Panc1 (cell line): ENCODE measurements around the gene VDR. TPM values are rescaled to one million over a fixed set of nuclear protein-coding genes. Genes with fewer than 3 reads are reported as not detected.

ENCODE experiments used
- ATAC-seq: fragments of 200-7000 bp; cut with Tn5 transposase; 2 replicates; pipeline ENCODE4 v1.9.1; 2020; ENCODE audit warnings: mild to moderate bottlenecking, moderate library complexity
- BruUV-seq: library from RNA; stranded (reverse); fragments of 400-500 nt; replicated peaks from 2 replicates; lab custom pipeline; 2021; lab: Mats Ljungman, UMichigan
- CTCF ChIA-PET: fragments of 300-600 bp; sonication (Branson Sonifier 250); formaldehyde crosslinking; loops from one replicate; lab custom pipeline; 2022; ENCODE audit warnings: antibody characterized with exemption; lab: Charles Lee
- POLR2A ChIA-PET: fragments of 300-600 bp; sonication (Branson Sonifier 250); formaldehyde crosslinking; loops from one replicate; lab custom pipeline; 2022; ENCODE audit warnings: antibody characterized with exemption; lab: Charles Lee
- DNase-seq: peaks from one replicate; pipeline ENCODE4 v3.0.0-alpha.2; 2010; ENCODE audit warnings: low read depth, low spot score
- H3K27ac ChIP-seq: 2 replicates; pipeline ENCODE4 v1.5.1; 2011; ENCODE audit warnings: mild to moderate bottlenecking, low read length, inconsistent platforms
- H3K27me3 ChIP-seq: fragments of 200-500 bp; sonication (Bioruptor generic); 2 replicates; pipeline ENCODE4 v1.6.0; 2014; ENCODE audit warnings: low read length, inconsistent platforms; ENCODE audit not compliant: control insufficient read depth, insufficient read depth
- H3K36me3 ChIP-seq: fragments of 200-500 bp; sonication (Bioruptor generic); 2 replicates; pipeline ENCODE4 v1.5.1; 2014; ENCODE audit warnings: inconsistent platforms, mild to moderate bottlenecking, low read length, moderate library complexity; ENCODE audit not compliant: control insufficient read depth, insufficient read depth
- H3K4me1 ChIP-seq: 2 replicates; pipeline ENCODE4 v1.5.1; 2011; ENCODE audit warnings: inconsistent platforms, mild to moderate bottlenecking, low read length, moderate library complexity; ENCODE audit not compliant: control insufficient read depth, insufficient read depth
- H3K4me3 ChIP-seq, 2 experiments: 2 replicates each; pipeline ENCODE4 v1.5.1; 2011 to 2012; ENCODE audit warnings: low read depth in 2 of 2, low read length in 2 of 2, mild to moderate bottlenecking in 2 of 2, inconsistent platforms in 1 of 2, moderate library complexity in 1 of 2
- H3K9me3 ChIP-seq: fragments of 200-500 bp; sonication (Bioruptor generic); 2 replicates; pipeline ENCODE4 v1.5.1; 2014; ENCODE audit warnings: low read depth, mild to moderate bottlenecking, inconsistent platforms, low read length, moderate library complexity; ENCODE audit not compliant: control insufficient read depth, insufficient read depth
- POLR2AphosphoS5 ChIP-seq: IDR thresholded peaks from 2 replicates; pipeline ENCODE4 v1.6.1; 2012; ENCODE audit warnings: mild to moderate bottlenecking, low read depth, low read length, moderate library complexity
- REST ChIP-seq, 2 experiments: IDR thresholded peaks; 2 replicates each; pipeline ENCODE4 v1.6.1; 2011 to 2012; ENCODE audit warnings: low read depth in 2 of 2, control low read depth in 1 of 2, low read length in 1 of 2, mild to moderate bottlenecking in 1 of 2, moderate library complexity in 1 of 2; ENCODE audit not compliant: insufficient read depth in 1 of 2
- SIN3A ChIP-seq: IDR thresholded peaks from 2 replicates; pipeline ENCODE4 v1.6.1; 2012; ENCODE audit warnings: low read depth, mild to moderate bottlenecking, low read length, moderate library complexity, borderline replicate concordance; ENCODE audit not compliant: insufficient read depth
- TCF7L2 ChIP-seq: IDR thresholded peaks from 2 replicates; pipeline ENCODE4 v1.6.1; 2011; ENCODE audit warnings: mild to moderate bottlenecking, low read depth, low read length, inconsistent platforms
- in situ Hi-C: cut with HindIII; loops from 2 replicates; pipeline ENCODE4 v1.10.0; 2016; ENCODE audit warnings: low sequenced_read_pairs, low pct_unique_long_range_greater_than_20kb
- intact Hi-C: fragments of 100-400 bp; cut with micrococcal nuclease; formaldehyde crosslinking; loops from one replicate; pipeline ENCODE4 v1.10.0; 2022; ENCODE audit not compliant: unreplicated experiment
- total RNA-seq: library from RNA; stranded (reverse); gene quantifications from one replicate; pipeline ENCODE4 v1.2.1, GENCODE V29; 2021; ENCODE audit not compliant: unreplicated experiment
- TF ChIP-seq, protein P1 (sequence below): fragments of 450-650 bp; IDR thresholded peaks from 2 replicates; pipeline ENCODE4 v1.5.1; 2017; ENCODE audit warnings: mild to moderate bottlenecking

Gene VDR
- total RNA-seq, 1 experiment from 2014 or later, result 3.0 TPM

DNA sequence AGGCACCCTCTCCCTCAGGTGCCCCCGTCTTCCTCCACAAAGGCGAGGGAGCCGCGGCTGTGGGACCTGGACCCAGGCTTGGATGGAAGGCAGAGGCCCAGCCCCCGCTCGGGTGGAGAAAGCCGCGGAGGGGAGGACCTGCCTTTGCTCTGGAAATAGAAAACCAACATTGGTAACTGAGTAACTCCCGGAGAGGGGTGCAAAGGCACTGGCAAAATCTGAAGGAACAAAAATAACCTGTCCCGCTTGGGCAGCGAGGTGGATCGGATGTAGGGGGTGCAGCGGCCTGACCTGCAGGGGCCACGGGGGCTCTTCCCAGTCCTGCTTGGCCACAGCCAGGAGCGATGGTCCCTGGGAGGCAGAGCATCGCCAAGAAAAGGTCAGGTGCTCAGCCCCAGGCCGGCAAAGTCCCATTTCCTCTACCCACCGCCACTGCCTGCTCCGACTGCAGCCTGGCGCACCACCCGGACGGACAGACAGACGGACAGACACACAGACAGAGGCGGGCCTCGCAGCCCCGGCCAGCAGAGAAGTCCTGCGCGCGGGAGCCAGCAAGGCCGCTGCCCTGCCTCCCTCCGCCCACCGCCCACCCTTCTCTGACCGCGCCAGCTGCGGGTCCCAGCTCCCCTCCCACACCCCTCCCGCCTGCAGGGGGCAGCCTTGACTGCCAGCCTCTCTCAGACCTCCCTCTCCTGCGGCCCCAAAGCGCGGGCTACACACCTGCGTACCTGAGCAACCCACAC, 37.2 kb upstream of the VDR start:
- no peaks in the 10 kb centered on the region for H3K27me3 ChIP-seq
- no TSS peak for BruUV-seq
- H3K27ac ChIP-seq, result no peak overlapping the region
- no peaks in the 10 kb centered on the region for H3K36me3 ChIP-seq
- no peak for TF ChIP-seq REST (IDR thresholded peaks at IDR 0.05; ENCODE audit: insufficient read depth in 1 of 2, low read depth in 2 of 2, low read length in 1 of 2)
- TF ChIP-seq, protein P1, sequence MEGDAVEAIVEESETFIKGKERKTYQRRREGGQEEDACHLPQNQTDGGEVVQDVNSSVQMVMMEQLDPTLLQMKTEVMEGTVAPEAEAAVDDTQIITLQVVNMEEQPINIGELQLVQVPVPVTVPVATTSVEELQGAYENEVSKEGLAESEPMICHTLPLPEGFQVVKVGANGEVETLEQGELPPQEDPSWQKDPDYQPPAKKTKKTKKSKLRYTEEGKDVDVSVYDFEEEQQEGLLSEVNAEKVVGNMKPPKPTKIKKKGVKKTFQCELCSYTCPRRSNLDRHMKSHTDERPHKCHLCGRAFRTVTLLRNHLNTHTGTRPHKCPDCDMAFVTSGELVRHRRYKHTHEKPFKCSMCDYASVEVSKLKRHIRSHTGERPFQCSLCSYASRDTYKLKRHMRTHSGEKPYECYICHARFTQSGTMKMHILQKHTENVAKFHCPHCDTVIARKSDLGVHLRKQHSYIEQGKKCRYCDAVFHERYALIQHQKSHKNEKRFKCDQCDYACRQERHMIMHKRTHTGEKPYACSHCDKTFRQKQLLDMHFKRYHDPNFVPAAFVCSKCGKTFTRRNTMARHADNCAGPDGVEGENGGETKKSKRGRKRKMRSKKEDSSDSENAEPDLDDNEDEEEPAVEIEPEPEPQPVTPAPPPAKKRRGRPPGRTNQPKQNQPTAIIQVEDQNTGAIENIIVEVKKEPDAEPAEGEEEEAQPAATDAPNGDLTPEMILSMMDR, result no peak; the same call in 1 of the 2 replicates
- TF ChIP-seq TCF7L2, result no peak
- TF ChIP-seq POLR2AphosphoS5, result no peak
- TF ChIP-seq SIN3A, result no peak
- intact Hi-C loops, result no loop called here
- H3K4me1 ChIP-seq, result no peaks in the 10 kb centered on the region; the same call in 1 of the 2 replicates
- ChIA-PET POLR2A (no interaction called here), CTCF (no interaction called here)
- peak; percentile 44; the same call in 1 of the 2 replicates for ATAC-seq
- no peak overlapping the region for H3K4me3 ChIP-seq
- DNase-seq, result no peak
- no peaks in the 10 kb centered on the region for H3K9me3 ChIP-seq
- in situ Hi-C loops, result no loop called here

DNA sequence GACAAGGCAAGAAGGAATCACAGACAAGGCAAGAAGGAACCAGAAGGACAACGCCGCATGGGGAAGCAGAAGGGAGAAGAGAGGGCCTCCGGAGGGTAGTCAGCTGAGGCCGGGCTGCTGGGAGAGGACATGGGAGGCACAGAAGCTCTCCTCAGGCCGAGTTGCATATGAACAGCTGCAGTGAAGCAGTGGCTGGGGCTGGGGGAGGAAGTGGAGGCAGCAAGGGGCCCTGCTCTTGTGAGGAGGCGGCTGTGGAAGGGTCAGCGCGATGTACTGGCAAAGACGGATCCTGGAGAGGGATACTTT, 36.6 kb upstream of the VDR start:
- Histone ChIP-seq H3K4me3 (no peak overlapping the region), H3K36me3 (no peaks in the 10 kb centered on the region), H3K4me1 (no peaks in the 10 kb centered on the region; the same call in 1 of the 2 replicates), H3K27ac (no peak overlapping the region), H3K27me3 (peaks cover under 1% of the 10 kb centered on the region; the same call in 1 of the 2 replicates), H3K9me3 (no peaks in the 10 kb centered on the region)
- ATAC-seq (no peak), DNase-seq (no peak)
- BruUV-seq, result no TSS peak
- intact Hi-C loops (no loop called here), in situ Hi-C loops (no loop called here)
- no peak for TF ChIP-seq SIN3A
- no peak for TF ChIP-seq POLR2AphosphoS5
- no peak for TF ChIP-seq TCF7L2
- no peak for TF ChIP-seq REST (IDR thresholded peaks at IDR 0.05; ENCODE audit: insufficient read depth in 1 of 2, low read depth in 2 of 2, low read length in 1 of 2)
- TF ChIP-seq, protein P1, result no peak
- POLR2A ChIA-PET, result no interaction called here
- CTCF ChIA-PET, result interaction anchor here (0.6 kb wide), 1 partner anchor 84 kb away, joined by 4 read pairs; no protein-coding TSS in a partner anchor
